Urinary bladder (tissue), 4 donors: ENCODE results near the gene CDC37. TPM values are rescaled to one million over a fixed set of nuclear protein-coding genes. Genes with fewer than 3 reads are reported as not detected.
"Not testable (repeated sequence)": the region's sequence is repeated elsewhere in the genome, so short reads cannot be mapped to it uniquely, and the experiment has no call there.

Source experiments
- DNase-seq: peaks from one replicate; pipeline ENCODE4 v3.0.0-alpha.2; 2015; ENCODE audit errors: extremely low spot score
- H3K27ac ChIP-seq: one replicate; pipeline ENCODE4 v1.5.1; 2013; ENCODE audit warnings: low read depth, mild to moderate bottlenecking, moderate library complexity
- H3K36me3 ChIP-seq: one replicate; pipeline ENCODE4 v1.6.1; 2013; ENCODE audit warnings: mild to moderate bottlenecking, moderate library complexity; ENCODE audit not compliant: insufficient read depth
- H3K4me1 ChIP-seq: one replicate; pipeline ENCODE4 v1.6.1; 2013; ENCODE audit warnings: mild to moderate bottlenecking, moderate library complexity; ENCODE audit not compliant: insufficient read depth
- H3K4me3 ChIP-seq: one replicate; pipeline ENCODE4 v1.5.1; 2013; ENCODE audit warnings: low read depth, low read length
- WGBS: extraction: QIAGEN DNeasy Blood & Tissue Kit; methylation state at CpG from one replicate; pipeline ENCODE4 v1.1.7; 2013; 5-methylcytosine and 5-hydroxymethylcytosine counted together
- polyA plus RNA-seq: library from polyadenylated mRNA; stranded (reverse); fragments of 200-250 nt; gene quantifications from one replicate; pipeline ENCODE4 v1.2.3, GENCODE V29; 2013
- total RNA-seq: library from RNA; depleted of rRNA; stranded (reverse); fragments of >200 nt; gene quantifications from one replicate; pipeline ENCODE4 v1.2.3, GENCODE V29; 2014
- donor health status: healthy with polysubstance abuse.
- donor health status: healthy.

Gene CDC37
- total and polyA plus RNA-seq, 2 donors: 59.5 to 203 TPM

DNA sequence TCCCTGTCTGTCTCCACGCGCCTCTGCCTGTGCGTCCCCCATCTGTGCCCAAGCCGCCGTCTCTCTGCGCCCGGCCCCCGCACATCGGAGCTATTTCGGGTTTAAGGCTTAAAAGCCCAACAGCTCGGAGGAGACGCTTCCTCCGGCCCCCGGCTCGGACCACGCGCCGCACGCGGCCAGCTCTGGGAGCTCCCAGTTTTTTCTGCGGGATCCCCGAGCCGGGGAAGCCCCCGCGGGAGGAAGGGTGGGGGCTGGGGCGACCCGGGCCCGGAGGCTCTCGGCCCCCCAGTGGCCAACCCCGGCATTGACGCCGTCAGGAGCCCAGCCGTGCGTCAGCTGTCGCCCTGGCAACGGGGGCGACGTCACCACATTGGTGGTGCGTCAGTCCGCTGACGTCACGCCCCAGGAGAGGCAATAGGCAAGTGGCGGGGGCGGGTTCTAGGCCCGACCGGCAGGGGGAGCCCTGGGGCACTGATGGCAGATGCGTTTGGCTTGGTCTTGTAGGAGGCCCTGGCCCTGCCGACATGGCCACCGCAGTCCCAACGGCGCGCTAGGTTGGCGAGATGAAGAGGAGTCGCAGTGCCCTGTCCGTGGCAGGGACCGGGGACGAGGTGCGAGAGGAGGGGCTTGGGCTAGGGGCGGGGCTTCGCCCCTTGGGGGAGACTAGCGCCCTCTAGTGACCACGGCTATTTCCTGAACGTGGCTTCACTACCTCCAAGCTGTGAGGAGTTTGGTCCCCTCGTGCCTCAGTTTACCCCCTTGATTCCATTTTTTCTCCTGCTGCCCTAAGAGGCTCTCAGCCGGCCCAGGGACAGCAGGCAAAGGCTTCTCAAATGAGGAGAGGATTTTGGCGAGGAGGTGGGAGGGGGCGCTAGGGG, 13.3 kb upstream of the CDC37 start:
- H3K4me1 ChIP-seq: peaks cover 1% of the 10 kb centered on the region
- WGBS: 3% methylated on average over 67 of the region's 67 CpGs
- no peak overlapping the region for H3K27ac ChIP-seq
- H3K4me3 ChIP-seq: peak overlapping the region; percentile 24
- no peaks in the 10 kb centered on the region for H3K36me3 ChIP-seq
- no peak for DNase-seq

GRCh38 chr19:10416083-10416379, 12.7 kb upstream of the CDC37 start:
- Histone ChIP-seq H3K4me1 (peaks cover 1% of the 10 kb centered on the region), H3K36me3 (no peaks in the 10 kb centered on the region), H3K27ac (no peak overlapping the region), H3K4me3 (peak overlapping the region; percentile 24)
- WGBS: 5% methylated on average over 9 of the region's 9 CpGs
- DNase-seq: no peak

- no peak for DNase-seq
- H3K36me3 ChIP-seq: no peaks in the 10 kb centered on the region
- 76% methylated on average over 13 of the region's 13 CpGs for WGBS
Measured at GRCh38 chr19:10412257-10412977, 9.1 kb upstream of the CDC37 start.

DNA sequence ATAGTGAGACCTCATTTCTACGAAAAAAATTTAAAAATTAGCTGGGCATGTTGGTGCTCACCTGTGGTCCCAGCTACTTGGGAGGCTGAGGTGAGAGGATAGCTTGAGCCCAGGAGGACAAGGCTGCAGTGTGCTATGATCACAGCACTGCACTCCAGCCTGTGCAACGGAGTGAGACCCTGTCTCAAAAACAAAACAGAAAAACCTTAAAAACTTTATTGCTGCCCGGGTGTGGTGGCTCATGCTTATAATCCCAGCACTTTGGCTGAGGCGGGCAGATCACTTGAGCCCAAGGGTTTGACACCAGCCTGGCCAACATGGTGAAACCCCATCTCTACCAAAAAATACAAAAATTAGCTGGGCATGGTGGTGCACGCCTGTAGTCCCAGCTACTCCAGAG, 7.9 kb upstream of the CDC37 start:
- WGBS: 74% methylated on average over 5 of the region's 5 CpGs
- not testable (repeated sequence) for H3K27ac ChIP-seq, H3K4me3 ChIP-seq, H3K4me1 ChIP-seq, H3K36me3 ChIP-seq, DNase-seq

More at GRCh38 chr19:10412257-10412977, 9.1 kb upstream of the CDC37 start:
- no peak overlapping the region for H3K27ac ChIP-seq
- no peaks in the 10 kb centered on the region for H3K4me1 ChIP-seq
- H3K4me3 ChIP-seq: no peak overlapping the region

DNA sequence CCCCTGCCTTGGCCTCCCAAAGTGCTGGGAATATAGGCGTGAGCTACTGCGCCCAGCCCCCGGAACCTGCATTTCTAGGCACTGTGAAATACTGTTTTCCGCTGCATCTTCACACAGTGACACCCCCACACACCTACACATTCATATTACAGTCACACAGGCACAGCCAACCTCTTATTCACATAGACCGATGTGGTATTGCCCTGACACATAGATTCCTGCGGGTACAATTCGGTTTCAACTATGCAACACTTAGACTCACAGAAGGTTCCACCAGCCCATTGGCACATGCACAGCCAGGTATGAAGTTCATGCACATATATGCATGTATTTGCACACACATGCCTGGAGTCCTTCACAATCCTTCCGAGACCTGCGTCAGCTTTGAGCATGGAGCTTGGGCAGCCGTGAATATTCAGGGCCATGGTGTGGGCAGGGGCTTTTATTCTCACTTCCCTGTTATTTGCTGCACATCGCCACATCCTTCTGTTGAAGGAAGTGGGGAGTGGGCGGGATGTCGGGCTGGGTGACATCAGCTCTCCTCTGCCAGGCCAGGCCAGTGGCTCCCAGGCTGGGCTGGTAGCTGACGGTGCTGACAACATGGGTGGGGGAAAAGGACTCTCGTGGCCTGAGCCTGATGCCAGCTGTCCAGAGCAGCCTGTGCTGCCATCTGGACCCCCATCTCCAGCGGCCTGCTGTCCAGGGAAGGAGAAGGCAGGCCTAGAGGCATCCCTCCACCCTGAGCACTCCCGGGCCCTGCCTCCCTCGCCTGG, 5.4 kb upstream of the CDC37 start:
- Histone ChIP-seq H3K36me3 (no peaks in the 10 kb centered on the region), H3K4me1 (no peaks in the 10 kb centered on the region), H3K27ac (no peak overlapping the region), H3K4me3 (no peak overlapping the region)
- 61% methylated on average over 18 of the region's 18 CpGs for WGBS
- no peak for DNase-seq

DNA sequence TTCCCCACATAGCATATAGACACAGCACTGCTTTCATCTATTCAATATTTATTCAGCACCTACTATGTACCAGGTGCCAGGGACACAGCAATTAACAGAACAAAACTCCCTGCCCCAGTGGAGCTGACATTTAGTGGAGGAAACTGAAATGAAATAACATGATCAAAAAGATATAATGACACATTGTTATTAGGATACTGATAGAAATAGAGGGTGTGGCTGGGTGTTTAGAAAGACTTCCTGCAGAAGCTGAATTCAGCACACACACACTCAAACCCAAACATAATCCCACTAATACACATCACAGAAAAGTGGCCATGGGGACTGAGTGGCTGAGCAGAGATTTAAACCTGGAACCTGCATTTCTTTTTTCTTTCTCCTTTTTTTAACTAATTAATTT, 3.8 kb upstream of the CDC37 start:
- no peak overlapping the region for H3K4me3 ChIP-seq
- no peak for DNase-seq
- no peak overlapping the region for H3K27ac ChIP-seq
- H3K4me1 ChIP-seq: no peaks in the 10 kb centered on the region
- no peaks in the 10 kb centered on the region for H3K36me3 ChIP-seq

GRCh38 chr19:10406191-10406590, 2.8 kb upstream of the CDC37 start:
- H3K36me3 ChIP-seq: no peaks in the 10 kb centered on the region
- H3K27ac ChIP-seq: no peak overlapping the region
- no peak overlapping the region for H3K4me3 ChIP-seq
- no peak for DNase-seq
- H3K4me1 ChIP-seq: no peaks in the 10 kb centered on the region
- WGBS: 78% methylated on average over 6 of the region's 6 CpGs

DNA sequence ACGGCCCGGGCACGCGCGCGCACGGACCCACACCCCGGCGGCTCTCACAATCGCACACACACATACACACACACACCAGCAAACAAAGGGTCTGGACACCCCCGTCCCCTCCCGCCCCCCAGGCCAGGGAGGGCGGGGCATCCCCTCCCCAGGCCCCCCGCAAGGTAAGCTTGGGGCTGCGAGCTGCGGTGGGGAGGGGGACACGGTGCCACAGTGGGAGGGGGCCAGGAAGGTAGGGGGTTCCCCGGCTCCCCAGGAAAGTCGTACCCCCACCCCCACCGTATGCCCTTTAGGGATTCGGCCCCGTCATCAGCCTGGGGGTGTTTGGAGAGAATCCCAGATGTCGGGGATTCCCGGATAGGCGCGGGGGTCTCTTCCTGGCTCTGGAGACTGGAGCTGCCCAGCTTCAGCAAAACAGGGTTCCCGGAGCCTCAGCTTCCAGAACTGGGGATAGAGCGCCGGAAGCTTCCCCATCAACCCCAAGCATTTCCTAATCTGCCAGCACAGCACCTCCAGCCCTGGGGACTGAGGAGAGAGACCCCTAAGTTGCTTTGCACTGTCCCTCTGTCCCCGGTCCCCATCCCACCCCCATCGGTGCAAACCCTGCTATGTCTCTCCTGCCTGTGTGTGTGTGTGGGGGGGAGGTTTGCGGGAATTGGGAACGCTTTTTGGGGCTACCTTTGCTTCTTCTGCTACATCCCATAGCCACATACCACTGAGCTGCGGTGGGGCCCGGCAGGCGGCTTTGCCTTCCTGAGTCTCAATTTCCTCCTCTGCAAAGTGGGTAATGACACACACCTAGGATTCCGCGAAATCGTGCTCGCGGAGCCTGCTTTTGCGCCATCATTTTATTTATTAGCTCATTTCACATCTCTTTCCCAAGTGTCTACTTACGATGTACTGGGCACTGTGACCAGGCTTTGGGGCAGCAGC, 1.8 kb upstream of the CDC37 start:
- Histone ChIP-seq H3K36me3 (no peaks in the 10 kb centered on the region), H3K27ac (no peak overlapping the region)
- WGBS: 4% methylated on average over 43 of the region's 43 CpGs

DNA sequence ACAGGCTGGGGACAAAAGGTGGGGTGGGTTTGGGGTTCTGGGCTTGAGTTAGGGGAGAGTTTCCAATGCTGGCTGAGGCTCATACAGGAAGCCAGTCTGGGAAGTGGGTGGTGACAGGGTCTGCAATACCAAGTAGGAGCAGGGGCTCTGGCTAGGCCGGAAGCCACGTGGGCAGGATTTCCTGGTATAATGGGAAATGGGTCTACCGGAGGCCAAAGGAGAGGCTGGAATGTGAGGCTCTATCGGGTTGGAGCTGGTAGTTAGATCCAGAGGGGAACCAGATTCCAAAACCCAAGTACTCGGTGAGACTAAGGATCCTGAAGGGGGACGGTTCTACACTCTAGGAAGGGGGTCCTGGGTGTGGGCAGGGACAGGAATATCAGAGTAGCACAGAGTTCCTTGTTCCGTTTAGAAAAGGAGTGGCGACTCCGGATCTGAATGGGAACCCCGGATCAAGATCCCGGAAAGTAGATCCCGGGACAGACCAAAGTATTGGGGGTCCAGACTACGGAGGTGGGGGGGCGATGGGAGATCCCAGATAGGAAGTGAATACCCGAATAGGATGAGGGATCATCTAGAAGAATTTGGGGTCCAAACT, 802 bp downstream of the CDC37 start:
- H3K4me3 ChIP-seq: peak overlapping the region; percentile 76
- no peaks in the 10 kb centered on the region for H3K36me3 ChIP-seq
- H3K27ac ChIP-seq: no peak overlapping the region
- under 1% methylated on average over 15 of the region's 15 CpGs for WGBS
- H3K4me1 ChIP-seq: no peaks in the 10 kb centered on the region
- DNase-seq: no peak

More for the DNA sequence above, 1.8 kb upstream of the CDC37 start:
- H3K4me3 ChIP-seq: no peak overlapping the region
- DNase-seq: no peak
- no peaks in the 10 kb centered on the region for H3K4me1 ChIP-seq

GRCh38 chr19:10399878-10400277, 3.5 kb downstream of the CDC37 start:
- 85% methylated on average over 8 of the region's 8 CpGs for WGBS
- H3K4me3 ChIP-seq: no peak overlapping the region
- no peak for DNase-seq

DNA sequence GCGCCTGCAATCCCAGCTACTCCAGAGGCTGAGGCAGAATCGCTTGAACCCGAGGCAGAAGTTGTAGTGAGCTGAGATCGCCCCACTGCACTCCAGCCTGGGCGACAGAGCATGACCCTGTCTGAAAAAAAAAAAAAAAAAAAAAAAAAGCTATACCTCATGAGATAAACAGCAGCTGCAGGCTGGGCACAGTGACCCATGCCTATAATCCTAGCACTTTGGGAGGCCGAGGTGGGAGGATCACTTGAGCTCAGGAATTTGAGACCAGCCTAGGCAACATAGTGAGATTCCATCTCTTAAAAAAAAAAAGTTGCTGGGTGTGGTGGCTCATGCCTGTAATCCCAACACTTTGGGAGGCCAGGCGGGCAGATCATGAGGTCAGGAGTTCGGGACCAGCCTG, 4.0 kb downstream of the CDC37 start:
- 92% methylated on average over 8 of the region's 8 CpGs for WGBS
- not testable (repeated sequence) for H3K36me3 ChIP-seq, H3K4me3 ChIP-seq, H3K27ac ChIP-seq, DNase-seq, H3K4me1 ChIP-seq

More at GRCh38 chr19:10399878-10400277, 3.5 kb downstream of the CDC37 start:
- H3K36me3 ChIP-seq: peaks cover 2% of the 10 kb centered on the region
- no peak overlapping the region for H3K27ac ChIP-seq
- no peaks in the 10 kb centered on the region for H3K4me1 ChIP-seq

DNA sequence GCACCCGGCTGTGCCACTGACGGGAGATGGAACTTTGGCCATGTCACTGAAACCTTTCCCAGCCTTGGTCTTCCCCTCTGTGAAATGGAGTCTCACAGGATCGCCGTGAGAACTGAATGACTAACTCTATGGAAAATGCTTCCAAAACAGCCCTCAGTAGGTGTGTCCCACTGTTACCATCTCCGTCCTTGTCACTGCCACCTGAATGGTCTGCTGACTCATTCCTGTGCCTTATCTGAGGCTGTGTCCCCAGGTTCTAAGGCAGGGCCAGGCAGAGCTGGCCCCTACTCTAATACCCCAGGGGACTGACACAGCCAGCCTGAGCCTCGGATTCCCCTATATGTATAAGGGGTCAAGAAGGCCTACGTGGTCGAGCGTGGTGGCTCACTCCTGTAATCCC, 4.5 kb downstream of the CDC37 start:
- no peaks in the 10 kb centered on the region for H3K4me1 ChIP-seq
- no peak overlapping the region for H3K4me3 ChIP-seq
- H3K27ac ChIP-seq: no peak overlapping the region
- peaks cover 4% of the 10 kb centered on the region for H3K36me3 ChIP-seq
- no peak for DNase-seq
- WGBS: 91% methylated on average over 9 of the region's 9 CpGs
